A549 (cell line): Measurements from ENCODE around the gene SP6. TPM values are rescaled to one million over a fixed set of nuclear protein-coding genes. Genes with fewer than 3 reads are reported as not detected.

Source experiments
- BHLHE40 ChIP-seq: IDR thresholded peaks from 2 replicates; pipeline ENCODE4 v1.6.1; 2012; ENCODE audit warnings: low read depth, low read length, inconsistent platforms
- EHF ChIP-seq: fragments of 250-450 bp; sonication (Bioruptor Pico); IDR thresholded peaks from 2 replicates; pipeline ENCODE4 v1.5.0; 2020; ENCODE audit warnings: mild to moderate bottlenecking
- ESRRA ChIP-seq: fragments of 150-350 bp; IDR thresholded peaks from 2 replicates; pipeline ENCODE4 v1.6.1; 2014; ENCODE audit warnings: mild to moderate bottlenecking, low read length, borderline replicate concordance
- GATA3 ChIP-seq: IDR thresholded peaks from 2 replicates; pipeline ENCODE4 v1.6.1; 2012; ENCODE audit warnings: borderline replicate concordance
- HEYL ChIP-seq: fragments of 250-450 bp; sonication (Bioruptor Pico); IDR thresholded peaks from 2 replicates; pipeline ENCODE4 v1.8.0; 2021; ENCODE audit warnings: mild to moderate bottlenecking, moderate library complexity
- HOXA7 ChIP-seq: fragments of 250-450 bp; sonication (Bioruptor Pico); IDR thresholded peaks from 2 replicates; pipeline ENCODE4 v1.5.0; 2020; ENCODE audit warnings: mild to moderate bottlenecking, moderate library complexity
- HOXB5 ChIP-seq: fragments of 250-450 bp; sonication (Bioruptor Pico); IDR thresholded peaks from 2 replicates; pipeline ENCODE4 v1.5.0; 2020; ENCODE audit warnings: mild to moderate bottlenecking, moderate library complexity
- JUN ChIP-seq, 2 experiments: fragments of >200 bp; sonication (Bioruptor Twin); formaldehyde crosslinking; IDR thresholded peaks; 2 replicates in 1 of 2; 3 replicates in 1 of 2; pipeline ENCODE4 v1.6.1; 2016 to 2017
- JUNB ChIP-seq: fragments of >200 bp; sonication (Bioruptor Twin); formaldehyde crosslinking; IDR thresholded peaks from 2 replicates; pipeline ENCODE4 v1.6.1; 2016
- MAFK ChIP-seq: fragments of 450-650 bp; IDR thresholded peaks from 2 replicates; pipeline ENCODE4 v1.6.1; 2014; ENCODE audit not compliant: partially characterized antibody
- MYC ChIP-seq: IDR thresholded peaks from 2 replicates; pipeline ENCODE4 v1.6.1; 2012; ENCODE audit warnings: mild to moderate bottlenecking, inconsistent platforms, low read length, improper control_type of control experiment, borderline replicate concordance
- NPAS2 ChIP-seq: fragments of 250-450 bp; sonication (Bioruptor Pico); IDR thresholded peaks from 2 replicates; pipeline ENCODE4 v1.8.0; 2022; ENCODE audit warnings: mild to moderate bottlenecking, moderate library complexity, borderline replicate concordance
- NR3C1 ChIP-seq: fragments of >200 bp; sonication (Bioruptor Twin); formaldehyde crosslinking; IDR thresholded peaks from 3 replicates; pipeline ENCODE4 v1.6.1; 2017
- POLR2A ChIP-seq: IDR thresholded peaks from 2 replicates; pipeline ENCODE4 v1.6.1; 2012; ENCODE audit warnings: mild to moderate bottlenecking, low read length
- RNF2 ChIP-seq: fragments of 200-600 bp; sonication (generic); IDR thresholded peaks from 2 replicates; pipeline ENCODE4 v1.6.1; 2016; ENCODE audit warnings: low read depth, mild to moderate bottlenecking, antibody characterized with exemption, moderate library complexity, borderline replicate concordance
- TFCP2L1 ChIP-seq: fragments of 250-450 bp; sonication (Bioruptor Pico); IDR thresholded peaks from 2 replicates; pipeline ENCODE4 v1.5.0; 2021; ENCODE audit warnings: mild to moderate bottlenecking
- USF2 ChIP-seq: fragments of 450-650 bp; IDR thresholded peaks from 2 replicates; pipeline ENCODE4 v1.6.1; 2014; ENCODE audit warnings: antibody characterized with exemption
- ZFP36 ChIP-seq: fragments of 450-650 bp; IDR thresholded peaks from 2 replicates; pipeline ENCODE4 v1.6.1; 2014; ENCODE audit warnings: borderline replicate concordance; ENCODE audit not compliant: partially characterized antibody
- ZNF302 ChIP-seq: fragments of 250-450 bp; sonication (Bioruptor Pico); IDR thresholded peaks from 2 replicates; pipeline ENCODE4 v1.9.0; 2021; ENCODE audit warnings: inconsistent platforms, mild to moderate bottlenecking, moderate library complexity
- ZSCAN20 ChIP-seq: fragments of 250-450 bp; sonication (Bioruptor Pico); IDR thresholded peaks from 2 replicates; pipeline ENCODE4 v1.8.0; 2022; ENCODE audit warnings: mild to moderate bottlenecking, moderate library complexity
- polyA plus RNA-seq, 4 experiments: library from polyadenylated mRNA; depleted of rRNA in 3 of 4; stranded (reverse); fragments of >200 nt; fragmentation: RNase III in 1 of 4; extraction: RNeasy Plus Mini Kit Qiagen cat#74134 plus additional on column Dnase treatment in 1 of 4; gene quantifications; 2 replicates in 3 of 4; 3 replicates in 1 of 4; pipeline ENCODE4 v1.2.3, GENCODE V29; 2011 to 2017
- TF ChIP-seq, protein P1 (sequence below): fragments of 200-600 bp; sonication (generic); IDR thresholded peaks from 2 replicates; pipeline ENCODE4 v1.6.1; 2016; ENCODE audit warnings: antibody characterized with exemption, mild to moderate bottlenecking, moderate library complexity
- TF ChIP-seq, protein P2 (sequence below): fragments of >200 bp; sonication (Bioruptor Twin); formaldehyde crosslinking; IDR thresholded peaks from 3 replicates; pipeline ENCODE4 v1.5.1; 2016
- TF ChIP-seq, protein P3 (sequence below): fragments of 250-450 bp; sonication (Bioruptor Pico); IDR thresholded peaks from 2 replicates; pipeline ENCODE4 v1.5.0; 2020; ENCODE audit warnings: low read depth, mild to moderate bottlenecking, moderate library complexity

The SP6 gene
- polyA plus RNA-seq, 2 of the 4 experiments (the other 2 are of a cell fraction): 0.61 to 2.1 TPM

GRCh38 chr17:47862621-47863440 lies 11.9 kb upstream of the SP6 start (continued):
- TF ChIP-seq ZFP36 (no peak), HOXA7 (CRISPR knock-in tag) (no peak), TFCP2L1 (CRISPR knock-in tag) (no peak), POLR2A (no peak), EHF (CRISPR knock-in tag) (no peak), ZSCAN20 (no peak), HOXB5 (CRISPR knock-in tag) (no peak; the same call in 1 of the 2 replicates), NR3C1 (no peak), JUN (IDR thresholded peaks at IDR 0.05) (peak; percentile 43 to 52; a peak in 2 of 5 replicates), BHLHE40 (no peak), USF2 (peak; percentile 45; the same call in 1 of the 2 replicates), NPAS2 (no peak), GATA3 (peak; percentile 65; the same call in 1 of the 2 replicates), ESRRA (no peak), MAFK (peak; percentile 91), ZNF302 (CRISPR knock-in tag) (no peak), JUNB (peak; percentile 69; the same call in 1 of the 2 replicates), MYC (peak; percentile 66; the same call in 1 of the 2 replicates), RNF2 (no peak), HEYL (CRISPR knock-in tag) (no peak)
- TF ChIP-seq, protein P1, sequence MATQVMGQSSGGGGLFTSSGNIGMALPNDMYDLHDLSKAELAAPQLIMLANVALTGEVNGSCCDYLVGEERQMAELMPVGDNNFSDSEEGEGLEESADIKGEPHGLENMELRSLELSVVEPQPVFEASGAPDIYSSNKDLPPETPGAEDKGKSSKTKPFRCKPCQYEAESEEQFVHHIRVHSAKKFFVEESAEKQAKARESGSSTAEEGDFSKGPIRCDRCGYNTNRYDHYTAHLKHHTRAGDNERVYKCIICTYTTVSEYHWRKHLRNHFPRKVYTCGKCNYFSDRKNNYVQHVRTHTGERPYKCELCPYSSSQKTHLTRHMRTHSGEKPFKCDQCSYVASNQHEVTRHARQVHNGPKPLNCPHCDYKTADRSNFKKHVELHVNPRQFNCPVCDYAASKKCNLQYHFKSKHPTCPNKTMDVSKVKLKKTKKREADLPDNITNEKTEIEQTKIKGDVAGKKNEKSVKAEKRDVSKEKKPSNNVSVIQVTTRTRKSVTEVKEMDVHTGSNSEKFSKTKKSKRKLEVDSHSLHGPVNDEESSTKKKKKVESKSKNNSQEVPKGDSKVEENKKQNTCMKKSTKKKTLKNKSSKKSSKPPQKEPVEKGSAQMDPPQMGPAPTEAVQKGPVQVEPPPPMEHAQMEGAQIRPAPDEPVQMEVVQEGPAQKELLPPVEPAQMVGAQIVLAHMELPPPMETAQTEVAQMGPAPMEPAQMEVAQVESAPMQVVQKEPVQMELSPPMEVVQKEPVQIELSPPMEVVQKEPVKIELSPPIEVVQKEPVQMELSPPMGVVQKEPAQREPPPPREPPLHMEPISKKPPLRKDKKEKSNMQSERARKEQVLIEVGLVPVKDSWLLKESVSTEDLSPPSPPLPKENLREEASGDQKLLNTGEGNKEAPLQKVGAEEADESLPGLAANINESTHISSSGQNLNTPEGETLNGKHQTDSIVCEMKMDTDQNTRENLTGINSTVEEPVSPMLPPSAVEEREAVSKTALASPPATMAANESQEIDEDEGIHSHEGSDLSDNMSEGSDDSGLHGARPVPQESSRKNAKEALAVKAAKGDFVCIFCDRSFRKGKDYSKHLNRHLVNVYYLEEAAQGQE: no peak
- TF ChIP-seq, protein P2, sequence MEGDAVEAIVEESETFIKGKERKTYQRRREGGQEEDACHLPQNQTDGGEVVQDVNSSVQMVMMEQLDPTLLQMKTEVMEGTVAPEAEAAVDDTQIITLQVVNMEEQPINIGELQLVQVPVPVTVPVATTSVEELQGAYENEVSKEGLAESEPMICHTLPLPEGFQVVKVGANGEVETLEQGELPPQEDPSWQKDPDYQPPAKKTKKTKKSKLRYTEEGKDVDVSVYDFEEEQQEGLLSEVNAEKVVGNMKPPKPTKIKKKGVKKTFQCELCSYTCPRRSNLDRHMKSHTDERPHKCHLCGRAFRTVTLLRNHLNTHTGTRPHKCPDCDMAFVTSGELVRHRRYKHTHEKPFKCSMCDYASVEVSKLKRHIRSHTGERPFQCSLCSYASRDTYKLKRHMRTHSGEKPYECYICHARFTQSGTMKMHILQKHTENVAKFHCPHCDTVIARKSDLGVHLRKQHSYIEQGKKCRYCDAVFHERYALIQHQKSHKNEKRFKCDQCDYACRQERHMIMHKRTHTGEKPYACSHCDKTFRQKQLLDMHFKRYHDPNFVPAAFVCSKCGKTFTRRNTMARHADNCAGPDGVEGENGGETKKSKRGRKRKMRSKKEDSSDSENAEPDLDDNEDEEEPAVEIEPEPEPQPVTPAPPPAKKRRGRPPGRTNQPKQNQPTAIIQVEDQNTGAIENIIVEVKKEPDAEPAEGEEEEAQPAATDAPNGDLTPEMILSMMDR: no peak
- TF ChIP-seq, protein P3, sequence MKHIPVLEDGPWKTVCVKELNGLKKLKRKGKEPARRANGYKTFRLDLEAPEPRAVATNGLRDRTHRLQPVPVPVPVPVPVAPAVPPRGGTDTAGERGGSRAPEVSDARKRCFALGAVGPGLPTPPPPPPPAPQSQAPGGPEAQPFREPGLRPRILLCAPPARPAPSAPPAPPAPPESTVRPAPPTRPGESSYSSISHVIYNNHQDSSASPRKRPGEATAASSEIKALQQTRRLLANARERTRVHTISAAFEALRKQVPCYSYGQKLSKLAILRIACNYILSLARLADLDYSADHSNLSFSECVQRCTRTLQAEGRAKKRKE: peak; percentile 72; the same call in 1 of the 2 replicates
